ENCODE measurements around the gene TTC19. TPM values are rescaled to one million over a fixed set of nuclear protein-coding genes. Genes with fewer than 3 reads are reported as not detected.

Gene TTC19
- total RNA-seq, 2 donors from 2014 or later = 64.1 to 75.8 TPM

GRCh38 chr17:15981208-15981607 lies 18.4 kb upstream of the TTC19 start:
- Histone ChIP-seq H3K9me3 (no peaks in the 10 kb centered on the region), H3K4me3 (no peak overlapping the region), H3K4me1 (no peaks in the 10 kb centered on the region), H3K27ac (no peak overlapping the region), H3K27me3 (no peaks in the 10 kb centered on the region), H3K36me3 (replicated peaks in 1 of 2; ENCODE audit: insufficient read depth in 1 of 2, low read depth in 2 of 2) (peaks cover 6 to 10% of the 10 kb centered on the region in 2 donors)
- no peak for DNase-seq
- WGBS, 2 donors = 38 to 46% methylated on average over 2 of the region's 2 CpGs
- TF ChIP-seq, protein P1, sequence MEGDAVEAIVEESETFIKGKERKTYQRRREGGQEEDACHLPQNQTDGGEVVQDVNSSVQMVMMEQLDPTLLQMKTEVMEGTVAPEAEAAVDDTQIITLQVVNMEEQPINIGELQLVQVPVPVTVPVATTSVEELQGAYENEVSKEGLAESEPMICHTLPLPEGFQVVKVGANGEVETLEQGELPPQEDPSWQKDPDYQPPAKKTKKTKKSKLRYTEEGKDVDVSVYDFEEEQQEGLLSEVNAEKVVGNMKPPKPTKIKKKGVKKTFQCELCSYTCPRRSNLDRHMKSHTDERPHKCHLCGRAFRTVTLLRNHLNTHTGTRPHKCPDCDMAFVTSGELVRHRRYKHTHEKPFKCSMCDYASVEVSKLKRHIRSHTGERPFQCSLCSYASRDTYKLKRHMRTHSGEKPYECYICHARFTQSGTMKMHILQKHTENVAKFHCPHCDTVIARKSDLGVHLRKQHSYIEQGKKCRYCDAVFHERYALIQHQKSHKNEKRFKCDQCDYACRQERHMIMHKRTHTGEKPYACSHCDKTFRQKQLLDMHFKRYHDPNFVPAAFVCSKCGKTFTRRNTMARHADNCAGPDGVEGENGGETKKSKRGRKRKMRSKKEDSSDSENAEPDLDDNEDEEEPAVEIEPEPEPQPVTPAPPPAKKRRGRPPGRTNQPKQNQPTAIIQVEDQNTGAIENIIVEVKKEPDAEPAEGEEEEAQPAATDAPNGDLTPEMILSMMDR (IDR thresholded peaks at IDR 0.05) = no peak
- no peak for TF ChIP-seq POLR2A (IDR thresholded peaks at IDR 0.05)
- no peak for ATAC-seq
- intact Hi-C loops (cut with DNase I) = no loop called here

DNA sequence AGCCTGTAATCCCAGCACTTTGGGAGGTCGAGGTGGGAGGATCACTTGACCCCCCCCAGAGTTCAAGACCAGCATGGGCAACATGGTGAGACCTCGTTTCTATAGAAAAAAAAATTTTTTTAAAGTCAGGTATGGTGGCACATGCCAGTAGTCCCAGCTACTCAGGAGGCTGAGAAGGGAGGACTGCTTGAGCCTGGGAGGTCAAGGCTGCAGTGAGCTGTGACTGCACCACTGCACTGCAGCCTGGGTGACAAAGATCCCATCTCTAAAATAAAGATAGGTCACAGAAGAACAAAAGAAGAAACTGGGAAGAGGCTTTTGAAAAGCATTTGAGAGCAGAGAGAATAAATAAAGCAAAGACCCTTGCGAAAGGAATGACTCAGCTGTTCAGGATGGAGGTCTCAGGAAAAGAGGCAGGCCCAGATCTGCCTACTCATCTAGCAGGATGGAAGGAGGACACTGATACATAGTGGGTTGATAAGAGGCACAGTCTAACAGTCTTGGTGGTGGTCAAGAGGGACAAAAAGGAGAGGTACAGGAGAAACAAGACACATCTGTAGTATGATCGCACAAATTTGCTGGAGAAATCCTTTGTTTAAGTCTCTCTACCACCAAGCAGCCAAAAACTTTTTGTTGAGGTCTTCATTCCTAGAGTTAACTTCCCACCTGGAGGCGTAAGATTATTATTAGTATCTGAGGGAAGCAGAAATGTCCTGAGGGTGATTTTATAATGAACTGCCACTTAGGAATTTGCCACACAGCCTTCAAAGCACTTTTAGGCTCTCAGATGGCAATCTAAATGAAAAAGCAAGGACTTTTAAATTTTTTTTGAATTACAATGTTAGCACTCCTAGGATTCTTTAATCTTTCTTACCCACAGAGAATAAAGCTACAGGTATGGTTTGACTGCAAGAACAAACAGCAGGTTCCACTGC lies 17.7 kb upstream of the TTC19 start:
- intact Hi-C loops (cut with DNase I) = no loop called here

DNA sequence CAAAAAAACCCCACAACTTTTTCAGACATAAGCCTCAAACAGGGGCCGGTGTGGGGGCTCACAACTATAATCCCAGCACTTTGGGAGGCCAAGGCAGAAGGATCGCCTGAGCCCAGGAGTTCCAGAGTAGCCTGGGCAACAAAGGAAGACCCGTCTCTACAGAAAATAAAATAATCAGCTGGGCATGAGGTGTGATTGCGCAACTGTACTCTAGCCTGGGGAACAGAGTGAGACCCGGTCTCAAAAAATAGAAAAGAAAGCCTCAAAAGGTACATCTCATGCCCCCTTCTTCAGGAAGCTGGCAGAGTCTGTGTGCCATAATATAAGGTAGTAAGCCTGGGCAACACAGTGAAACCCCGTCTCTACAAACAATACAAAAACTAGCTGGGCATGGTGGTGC lies 3.3 kb upstream of the TTC19 start:
- H3K36me3 ChIP-seq (replicated peaks in 1 of 2; ENCODE audit: insufficient read depth in 1 of 2, low read depth in 2 of 2) = peaks cover 0 to 2% of the 10 kb centered on the region in 2 donors
- H3K9me3 ChIP-seq = no peaks in the 10 kb centered on the region
- TF ChIP-seq POLR2A (IDR thresholded peaks at IDR 0.05) = no peak
- TF ChIP-seq, protein P1 (IDR thresholded peaks at IDR 0.05) = no peak
- DNase-seq (no peak), ATAC-seq (no peak)
- H3K4me3 ChIP-seq = no peak overlapping the region
- no peaks in the 10 kb centered on the region for H3K27me3 ChIP-seq
- H3K4me1 ChIP-seq = peaks cover 13% of the 10 kb centered on the region
- no peak overlapping the region for H3K27ac ChIP-seq
- WGBS, 2 donors = 72 to 73% methylated on average over 6 of the region's 6 CpGs
- intact Hi-C loops (cut with DNase I) = no loop called here

More for the DNA sequence above, 17.7 kb upstream of the TTC19 start:
- no peak overlapping the region for H3K27ac ChIP-seq
- H3K4me3 ChIP-seq = no peak overlapping the region
- H3K27me3 ChIP-seq = no peaks in the 10 kb centered on the region
- ATAC-seq = no peak
- no peak for DNase-seq
- H3K4me1 ChIP-seq = no peaks in the 10 kb centered on the region
- peaks cover 6 to 10% of the 10 kb centered on the region in 2 donors for H3K36me3 ChIP-seq (replicated peaks in 1 of 2; ENCODE audit: insufficient read depth in 1 of 2, low read depth in 2 of 2)
- H3K9me3 ChIP-seq = no peaks in the 10 kb centered on the region
- 80 to 85% methylated on average over 5 of the region's 5 CpGs for WGBS, 2 donors
- TF ChIP-seq, protein P1 (IDR thresholded peaks at IDR 0.05) = no peak
- TF ChIP-seq POLR2A (IDR thresholded peaks at IDR 0.05) = no peak

GRCh38 chr17:15998031-15998562 lies 1.5 kb upstream of the TTC19 start:
- ATAC-seq (no peak), DNase-seq (no peak)
- H3K4me1 ChIP-seq = peaks cover 17% of the 10 kb centered on the region
- no peaks in the 10 kb centered on the region for H3K9me3 ChIP-seq
- TF ChIP-seq, protein P1 (IDR thresholded peaks at IDR 0.05) = no peak
- TF ChIP-seq POLR2A (IDR thresholded peaks at IDR 0.05) = no peak
- no peaks in the 10 kb centered on the region for H3K27me3 ChIP-seq
- 66 to 80% methylated on average over 4 of the region's 4 CpGs for WGBS, 2 donors
- no peak overlapping the region for H3K4me3 ChIP-seq
- H3K27ac ChIP-seq = peak overlapping the region in 1 of 4 donors; percentile 97
- intact Hi-C loops (cut with DNase I) = no loop called here
- peaks cover 0 to 2% of the 10 kb centered on the region in 2 donors for H3K36me3 ChIP-seq (replicated peaks in 1 of 2; ENCODE audit: insufficient read depth in 1 of 2, low read depth in 2 of 2)

Data from body of pancreas (tissue), 4 donors.